Progenitor cell of endocrine pancreas (in vitro differentiated cells): ENCODE data around the gene MSN. TPM values are rescaled to one million over a fixed set of nuclear protein-coding genes. Genes with fewer than 3 reads are reported as not detected.
"Not testable (repeated sequence)": the region's sequence is repeated elsewhere in the genome, so short reads cannot be mapped to it uniquely, and the experiment has no call there.

Experiments used
- DNase-seq: peaks from one replicate; pipeline ENCODE4 v3.0.0; 2021; ENCODE audit warnings: low spot score; ENCODE audit not compliant: unreplicated experiment
- H3K27ac Mint-ChIP-seq: 2 replicates; pipeline ENCODE4 v1.8.0; 2021; ENCODE audit warnings: mild to moderate bottlenecking, moderate library complexity, mixed read lengths
- H3K27me3 Mint-ChIP-seq: 2 replicates; pipeline ENCODE4 v1.8.0; 2021; ENCODE audit warnings: mixed read lengths
- H3K36me3 Mint-ChIP-seq: 2 replicates; pipeline ENCODE4 v1.8.0; 2022; ENCODE audit warnings: mixed read lengths; ENCODE audit not compliant: insufficient read depth
- H3K4me1 Mint-ChIP-seq: 2 replicates; pipeline ENCODE4 v1.8.0; 2021; ENCODE audit warnings: low read depth, mixed read lengths
- H3K4me3 Mint-ChIP-seq: 2 replicates; pipeline ENCODE4 v1.8.0; 2021; ENCODE audit warnings: low read depth, mild to moderate bottlenecking, moderate library complexity, mixed read lengths
- H3K9me3 Mint-ChIP-seq: 2 replicates; pipeline ENCODE4 v1.8.0; 2021; ENCODE audit warnings: low read depth, mixed read lengths
- total RNA-seq: library from RNA; stranded (reverse); gene quantifications from 2 replicates; pipeline ENCODE4 v1.2.1, GENCODE V29; 2021
- TF ChIP-seq, protein P1 (sequence below): fragments of 200-600 bp; sonication (generic); IDR thresholded peaks from one replicate; pipeline ENCODE4 v1.5.0; 2021; ENCODE audit warnings: antibody characterized with exemption, mild to moderate bottlenecking; ENCODE audit not compliant: unreplicated experiment

MSN gene
- total RNA-seq, 1 donor from 2014 or later, result 28.8 TPM

DNA sequence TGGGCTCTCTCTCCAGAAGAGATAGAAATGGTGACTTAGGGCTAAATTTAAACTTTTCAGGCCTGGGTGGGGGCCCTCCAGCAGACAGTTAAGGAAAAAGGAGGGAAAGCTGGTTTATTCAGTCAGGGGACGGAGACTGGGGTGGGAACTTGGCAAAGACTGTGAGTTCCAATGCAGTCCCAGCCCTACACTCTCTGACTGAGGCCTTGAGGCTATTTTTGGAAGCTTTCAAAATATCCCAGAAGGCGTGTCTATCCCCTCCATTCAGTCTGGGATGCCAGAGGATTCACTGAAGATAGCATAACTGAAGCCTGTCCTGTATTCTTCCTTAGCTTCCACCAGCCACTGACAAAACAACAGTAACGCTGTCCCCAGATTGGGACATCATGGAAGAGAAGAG is 32.1 kb upstream of the MSN start:
- Mint-ChIP-seq H3K36me3 (no peaks in the 10 kb centered on the region), H3K27me3 (no peaks in the 10 kb centered on the region), H3K27ac (no peak overlapping the region), H3K4me1 (no peaks in the 10 kb centered on the region), H3K9me3 (peaks cover 18% of the 10 kb centered on the region), H3K4me3 (no peak overlapping the region)
- TF ChIP-seq, protein P1, sequence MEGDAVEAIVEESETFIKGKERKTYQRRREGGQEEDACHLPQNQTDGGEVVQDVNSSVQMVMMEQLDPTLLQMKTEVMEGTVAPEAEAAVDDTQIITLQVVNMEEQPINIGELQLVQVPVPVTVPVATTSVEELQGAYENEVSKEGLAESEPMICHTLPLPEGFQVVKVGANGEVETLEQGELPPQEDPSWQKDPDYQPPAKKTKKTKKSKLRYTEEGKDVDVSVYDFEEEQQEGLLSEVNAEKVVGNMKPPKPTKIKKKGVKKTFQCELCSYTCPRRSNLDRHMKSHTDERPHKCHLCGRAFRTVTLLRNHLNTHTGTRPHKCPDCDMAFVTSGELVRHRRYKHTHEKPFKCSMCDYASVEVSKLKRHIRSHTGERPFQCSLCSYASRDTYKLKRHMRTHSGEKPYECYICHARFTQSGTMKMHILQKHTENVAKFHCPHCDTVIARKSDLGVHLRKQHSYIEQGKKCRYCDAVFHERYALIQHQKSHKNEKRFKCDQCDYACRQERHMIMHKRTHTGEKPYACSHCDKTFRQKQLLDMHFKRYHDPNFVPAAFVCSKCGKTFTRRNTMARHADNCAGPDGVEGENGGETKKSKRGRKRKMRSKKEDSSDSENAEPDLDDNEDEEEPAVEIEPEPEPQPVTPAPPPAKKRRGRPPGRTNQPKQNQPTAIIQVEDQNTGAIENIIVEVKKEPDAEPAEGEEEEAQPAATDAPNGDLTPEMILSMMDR, result no peak
- DNase-seq, result no peak

DNA sequence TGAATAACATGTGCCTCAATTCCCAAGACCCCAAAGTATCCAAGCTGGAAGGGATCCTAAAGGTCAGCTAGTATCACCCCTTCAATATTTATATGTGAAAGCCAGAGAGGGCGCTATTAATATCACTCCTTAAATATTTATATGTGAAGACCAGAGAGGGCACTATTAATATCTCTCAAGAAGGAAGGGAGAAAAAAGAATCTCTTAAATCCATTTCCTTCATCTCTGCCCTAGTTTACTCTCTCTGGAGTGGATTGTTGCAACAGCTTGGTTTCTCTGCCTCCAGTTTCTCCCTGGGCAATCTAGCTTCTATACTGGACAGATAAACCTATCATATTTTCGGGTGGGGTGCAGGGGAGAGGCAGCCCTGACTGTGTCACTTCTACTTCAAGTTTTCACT is 31.6 kb upstream of the MSN start:
- no peaks in the 10 kb centered on the region for H3K36me3 Mint-ChIP-seq
- peaks cover 13% of the 10 kb centered on the region for H3K9me3 Mint-ChIP-seq
- no peak for DNase-seq
- H3K27ac Mint-ChIP-seq, result no peak overlapping the region
- no peaks in the 10 kb centered on the region for H3K4me1 Mint-ChIP-seq
- no peaks in the 10 kb centered on the region for H3K27me3 Mint-ChIP-seq
- H3K4me3 Mint-ChIP-seq, result no peak overlapping the region
- TF ChIP-seq, protein P1, result no peak

DNA sequence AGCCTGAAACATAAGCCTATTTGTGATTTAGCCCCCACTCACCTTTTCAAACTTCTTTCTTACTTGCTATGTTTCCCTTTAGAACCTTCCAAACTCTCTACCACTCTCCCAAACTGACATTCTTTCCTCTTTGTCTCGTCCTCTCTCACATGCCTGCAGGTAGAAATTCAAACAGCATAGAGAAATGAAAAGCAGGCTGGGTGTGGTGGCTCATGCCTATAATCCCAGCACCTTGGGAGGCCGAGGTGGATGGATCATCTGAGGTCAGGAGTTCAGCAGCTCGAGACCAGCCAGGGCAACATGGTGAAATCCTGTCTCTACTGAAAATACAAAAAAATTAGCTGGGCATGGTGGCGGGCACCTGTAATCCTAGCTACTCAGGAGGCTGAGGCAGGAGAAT is 31.2 kb upstream of the MSN start:
- not testable (repeated sequence) for H3K27ac Mint-ChIP-seq, H3K4me3 Mint-ChIP-seq, H3K36me3 Mint-ChIP-seq, H3K4me1 Mint-ChIP-seq, DNase-seq, H3K27me3 Mint-ChIP-seq
- peaks cover 12% of the 10 kb centered on the region for H3K9me3 Mint-ChIP-seq

DNA sequence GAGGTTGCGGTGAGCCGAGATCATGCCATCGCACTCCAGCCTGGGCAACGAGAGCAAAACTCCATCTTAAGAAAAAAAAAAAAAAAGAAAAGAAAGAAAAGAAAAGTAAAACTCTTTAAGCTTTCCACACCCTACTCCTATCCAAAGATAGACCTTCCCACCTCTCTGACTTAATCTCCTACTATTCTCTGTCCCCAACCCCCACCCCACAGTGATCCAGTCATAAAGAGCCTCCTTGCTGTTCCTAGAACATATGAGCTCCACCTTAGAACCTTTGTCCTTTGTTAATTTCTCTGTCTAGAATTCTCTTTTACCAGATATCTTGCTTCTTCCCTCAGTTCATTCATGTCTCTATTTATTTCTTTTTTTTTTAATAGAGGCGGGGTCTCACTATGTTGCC is 30.1 kb upstream of the MSN start:
- Mint-ChIP-seq H3K27me3 (no peaks in the 10 kb centered on the region), H3K9me3 (peaks cover 9% of the 10 kb centered on the region), H3K27ac (no peak overlapping the region), H3K4me3 (no peak overlapping the region), H3K36me3 (no peaks in the 10 kb centered on the region), H3K4me1 (no peaks in the 10 kb centered on the region)
- TF ChIP-seq, protein P1, result no peak
- no peak for DNase-seq

DNA sequence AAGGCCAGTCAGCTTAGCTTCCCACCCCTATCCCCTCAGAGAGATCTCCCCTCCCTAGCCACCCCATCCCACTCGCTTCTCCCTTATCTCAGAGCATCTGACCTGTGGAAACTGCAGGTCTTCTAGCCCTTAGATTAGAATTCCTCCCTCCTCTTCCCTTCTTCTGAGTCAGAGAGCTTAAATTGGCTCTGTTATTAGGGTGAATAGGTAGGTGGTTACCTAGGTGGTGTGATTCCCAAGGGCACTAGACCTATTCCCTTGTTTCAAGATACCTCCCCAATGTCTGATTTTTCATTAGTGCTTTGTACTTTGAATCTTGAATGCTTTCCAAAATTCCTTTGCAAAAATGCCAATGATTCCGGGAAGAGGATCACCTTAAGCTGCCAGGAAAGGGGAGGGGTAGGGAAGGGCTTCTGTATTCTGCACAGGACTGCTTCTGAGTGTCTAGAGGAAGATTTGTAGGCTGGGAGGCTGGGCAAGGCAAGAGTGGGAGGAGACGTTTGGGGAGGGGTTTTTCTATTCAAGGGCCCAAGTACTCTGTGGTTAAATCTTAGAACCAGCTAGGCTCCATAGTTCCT is 24.5 kb upstream of the MSN start:
- no peaks in the 10 kb centered on the region for H3K27me3 Mint-ChIP-seq
- H3K4me1 Mint-ChIP-seq, result no peaks in the 10 kb centered on the region
- TF ChIP-seq, protein P1, result no peak
- H3K9me3 Mint-ChIP-seq, result peaks cover 9% of the 10 kb centered on the region
- H3K36me3 Mint-ChIP-seq, result no peaks in the 10 kb centered on the region
- no peak overlapping the region for H3K4me3 Mint-ChIP-seq
- no peak overlapping the region for H3K27ac Mint-ChIP-seq
- no peak for DNase-seq

DNA sequence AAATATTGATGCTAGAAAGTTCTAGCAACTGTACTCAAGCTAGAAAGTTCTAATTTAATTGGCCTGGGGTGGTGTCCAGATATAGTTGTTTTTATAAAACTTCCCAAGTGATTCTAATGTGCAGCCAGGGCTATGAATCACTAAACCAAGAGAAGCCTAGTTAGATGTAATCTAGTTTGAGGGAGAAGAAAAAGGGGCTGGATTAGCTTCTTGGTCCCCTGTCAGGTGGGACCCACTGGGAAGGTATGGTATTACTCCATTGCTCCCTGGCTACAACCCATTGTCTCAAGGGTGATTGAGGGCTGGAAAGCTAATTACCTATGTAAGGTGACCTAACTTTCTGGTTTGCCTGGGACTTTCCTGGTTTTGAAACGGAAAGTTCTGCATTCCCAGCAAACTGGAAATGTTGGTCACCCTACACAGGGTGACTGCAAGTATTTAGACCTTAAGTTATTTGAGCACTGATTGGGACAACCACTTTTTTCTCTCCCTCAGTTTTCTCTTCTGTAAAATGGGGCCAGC is 23.9 kb upstream of the MSN start:
- TF ChIP-seq, protein P1, result no peak
- DNase-seq, result no peak
- Mint-ChIP-seq H3K9me3 (peaks cover 7% of the 10 kb centered on the region), H3K27me3 (no peaks in the 10 kb centered on the region), H3K4me1 (no peaks in the 10 kb centered on the region), H3K36me3 (no peaks in the 10 kb centered on the region), H3K27ac (no peak overlapping the region), H3K4me3 (no peak overlapping the region)
